NCI-H187 (cell line): ENCODE data around the gene PLK2.

Experiments used
- DNase-seq, 2 experiments: peaks; one replicate each; lab custom pipeline; 2025; lab: John Stamatoyannopoulos, UW

PLK2 gene

DNA sequence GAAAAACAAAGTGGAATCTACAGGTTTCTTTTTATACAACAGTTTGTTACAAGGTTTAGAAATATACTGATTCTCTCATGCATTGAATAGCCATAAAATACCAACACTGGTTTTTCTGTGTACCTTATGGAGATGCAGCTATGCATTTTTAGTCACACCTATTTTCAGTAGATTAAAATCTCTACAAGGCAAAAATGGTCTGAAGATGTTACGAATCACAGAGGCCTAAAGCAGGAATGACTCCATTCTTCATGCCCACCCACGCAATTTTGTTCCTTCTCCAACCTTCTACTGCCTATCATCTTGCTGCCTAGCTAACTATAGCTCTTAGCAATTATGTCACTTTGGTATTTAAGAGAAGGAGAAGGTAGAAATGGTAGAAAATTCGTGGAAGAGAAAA is 9.9 kb downstream of the PLK2 start:
- DNase-seq, result no peak

- DNase-seq, result no peak
Measured at GRCh38 chr5:58447226-58447625, 12.7 kb downstream of the PLK2 start.

GRCh38 chr5:58446024-58446423 is 13.9 kb downstream of the PLK2 start:
- no peak for DNase-seq

DNA sequence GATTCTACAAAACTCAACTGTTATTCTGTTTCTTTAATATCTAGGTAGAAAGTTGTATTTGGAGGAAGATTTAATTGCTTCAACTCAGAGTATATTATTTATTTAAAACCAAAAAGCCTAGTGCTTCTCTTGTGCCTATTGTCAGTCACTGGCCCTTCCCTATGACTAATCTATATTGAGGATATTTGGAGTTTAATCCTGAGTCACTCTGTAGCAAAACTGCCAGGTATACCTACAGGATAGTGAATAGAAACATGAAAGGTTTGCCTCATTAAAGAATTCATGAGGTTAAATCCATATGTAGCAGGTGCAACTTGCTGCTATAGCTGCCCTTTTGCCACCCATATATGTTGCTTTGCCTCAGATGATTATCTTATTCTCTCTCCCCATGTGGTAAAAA is 15.1 kb downstream of the PLK2 start:
- no peak for DNase-seq

GRCh38 chr5:58440901-58441460 is 18.9 kb downstream of the PLK2 start:
- no peak for DNase-seq

DNA sequence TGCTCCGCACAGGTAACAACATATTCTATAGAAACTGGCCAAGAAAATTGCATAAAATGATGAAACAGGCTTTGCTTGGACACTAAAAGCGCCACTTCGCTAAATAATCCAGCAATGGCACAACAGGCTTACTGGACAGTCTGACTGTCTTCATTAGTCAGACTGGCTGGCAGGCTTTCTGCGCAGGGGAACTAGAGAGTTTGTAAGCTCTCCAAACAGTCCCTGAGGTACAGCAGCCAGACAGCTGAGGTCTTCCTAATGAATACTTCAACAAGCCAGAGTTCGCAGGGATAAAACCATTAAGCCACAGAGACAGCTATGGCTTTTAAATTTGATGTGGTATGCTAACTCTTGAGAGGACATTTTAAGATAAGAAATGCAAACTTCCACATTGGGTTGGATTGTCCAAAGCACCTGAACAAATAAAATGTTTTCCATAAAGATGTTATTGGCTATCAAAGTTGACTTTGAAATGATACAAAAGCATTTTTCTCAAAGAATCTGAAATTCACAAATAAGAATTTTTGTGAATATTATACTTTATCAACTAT is 20.7 kb downstream of the PLK2 start:
- DNase-seq, result no peak

DNA sequence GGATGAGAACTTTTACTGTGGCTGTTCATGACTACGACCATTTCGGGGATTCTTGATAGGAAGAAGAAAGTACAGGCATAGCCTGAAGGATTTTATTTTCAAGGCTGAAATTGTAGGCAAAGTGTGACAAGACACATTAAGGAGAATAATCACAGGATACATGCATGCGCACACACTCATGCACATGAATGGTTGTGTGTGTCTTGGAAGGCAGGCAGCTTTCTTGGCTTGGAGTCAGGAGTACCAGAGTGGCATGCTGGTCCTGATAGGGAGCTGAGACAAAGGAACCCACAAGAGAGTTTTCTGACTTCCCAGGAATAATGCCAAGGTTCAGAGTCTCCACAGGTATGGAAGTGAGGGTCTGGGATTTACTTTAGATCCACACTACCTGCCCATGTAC is 22.2 kb downstream of the PLK2 start:
- no peak for DNase-seq

- DNase-seq, result no peak
Measured at GRCh38 chr5:58431832-58432231, 28.1 kb downstream of the PLK2 start.

DNA sequence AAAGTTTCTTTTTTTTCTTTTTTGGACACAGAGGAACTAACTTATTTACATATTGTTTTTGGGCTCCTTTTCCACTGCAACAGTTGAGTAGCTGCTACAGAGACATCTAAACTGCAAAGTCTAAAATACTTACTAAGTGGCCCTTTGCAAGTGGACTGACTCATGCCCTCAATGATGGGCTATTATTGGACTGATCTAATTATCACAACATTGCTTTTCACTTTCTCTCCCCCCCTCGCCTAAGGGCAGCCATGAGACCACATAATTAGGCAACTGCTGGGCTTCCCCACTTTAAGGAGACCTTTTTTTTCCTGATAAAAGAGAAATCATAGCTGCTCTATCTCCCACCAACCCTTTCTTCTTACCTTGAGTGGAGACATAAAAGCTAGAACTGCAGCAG is 47.0 kb downstream of the PLK2 start:
- no peak for DNase-seq

DNA sequence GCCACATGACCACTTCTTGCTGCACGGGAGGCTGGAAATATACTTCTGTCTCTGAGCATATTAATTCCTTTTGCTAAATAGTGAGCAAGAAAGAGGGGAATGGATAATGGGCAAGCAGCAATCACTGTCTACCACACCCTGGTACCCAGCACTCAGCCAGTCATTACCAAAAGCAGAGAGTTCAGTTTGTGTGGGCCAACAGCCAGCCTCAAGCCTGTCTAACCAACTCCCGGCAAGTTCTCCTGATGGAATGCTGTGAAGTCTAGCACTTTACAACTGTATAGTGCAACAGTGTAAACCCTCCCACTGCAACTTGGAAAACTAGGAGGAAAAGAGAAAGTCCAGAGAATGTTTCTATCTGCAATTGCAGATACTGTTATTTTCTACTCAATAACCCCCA is 47.8 kb downstream of the PLK2 start:
- no peak for DNase-seq

GRCh38 chr5:58411372-58411771 is 48.5 kb downstream of the PLK2 start:
- no peak for DNase-seq

DNA sequence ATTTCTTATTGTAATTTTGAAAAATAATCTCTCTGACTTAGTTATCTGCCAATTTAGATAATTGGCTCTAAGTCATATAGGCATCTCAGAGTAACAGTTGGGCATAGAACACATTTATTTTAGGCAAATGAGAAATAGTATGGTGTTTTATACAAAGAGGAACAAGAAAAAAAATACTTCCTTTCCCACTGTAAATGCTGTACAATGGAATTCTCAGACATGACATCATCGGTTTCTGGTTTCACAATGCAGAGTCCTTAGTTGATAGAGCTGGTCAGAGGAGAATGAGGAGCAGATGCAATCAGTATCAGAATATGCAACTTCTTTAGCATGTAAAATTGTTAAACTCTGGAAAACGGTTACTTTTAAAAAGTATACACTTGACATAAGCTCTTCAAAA is 49.4 kb downstream of the PLK2 start:
- no peak for DNase-seq

DNA sequence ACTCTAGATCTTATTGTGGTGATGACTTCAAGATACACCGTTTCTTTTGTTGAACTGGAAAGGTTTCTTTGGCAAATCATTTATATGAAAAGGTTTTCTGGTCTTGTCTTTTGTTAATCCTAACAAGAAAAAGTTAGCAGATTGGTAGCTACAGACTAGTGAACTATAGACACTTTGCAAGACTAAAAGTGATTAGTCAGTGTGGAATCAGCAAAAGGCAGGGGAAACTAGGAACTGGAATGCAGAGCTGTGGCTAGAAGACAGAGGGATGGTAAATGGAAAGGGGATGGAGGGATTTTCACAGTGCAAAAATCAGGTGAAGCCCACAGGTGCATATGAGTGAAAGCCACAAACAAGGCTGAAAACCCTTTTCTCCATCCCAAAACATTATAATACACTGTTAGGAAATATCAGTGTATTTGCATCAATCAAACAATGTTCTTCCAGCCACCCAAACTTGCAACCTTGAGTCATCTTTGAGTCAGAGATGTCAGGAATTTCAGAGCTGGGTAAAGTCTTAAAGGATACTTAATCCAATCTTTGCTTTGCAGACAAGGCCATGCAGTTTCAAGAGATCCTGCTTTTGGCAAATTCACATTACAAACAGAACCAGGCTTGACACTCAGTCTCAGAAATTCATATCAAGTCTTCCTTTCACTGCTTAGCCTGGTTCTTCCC is 52.7 kb downstream of the PLK2 start:
- no peak for DNase-seq

GRCh38 chr5:58406394-58406793 is 53.5 kb downstream of the PLK2 start:
- DNase-seq, result no peak

DNA sequence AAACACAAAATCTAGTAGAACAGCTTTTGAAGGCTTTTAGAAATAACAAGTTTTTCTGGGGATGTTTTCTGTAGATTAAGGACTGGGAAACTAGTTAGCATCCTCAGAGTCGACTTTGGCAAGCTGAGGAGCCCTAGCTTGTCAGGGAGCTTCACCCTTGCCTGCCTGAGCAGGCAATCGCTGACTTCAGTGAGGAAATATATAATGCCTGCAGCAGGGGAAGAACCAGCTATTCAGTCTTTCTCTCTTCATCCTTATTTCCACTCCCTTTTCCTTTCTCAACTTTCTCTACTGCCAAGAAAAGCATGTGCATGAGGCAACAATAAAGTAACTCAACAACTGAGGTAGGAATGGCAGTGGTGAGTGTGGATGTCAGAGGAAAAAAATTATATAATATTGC is 54.7 kb downstream of the PLK2 start:
- no peak for DNase-seq

GRCh38 chr5:58404734-58405133 is 55.2 kb downstream of the PLK2 start:
- DNase-seq, result no peak
